ENCODE measurements around the gene ARID1B. TPM values are rescaled to one million over a fixed set of nuclear protein-coding genes. Genes with fewer than 3 reads are reported as not detected.

ARID1B gene
- total and polyA plus RNA-seq, 4 donors = 7.0 to 49.0 (median 24.2) TPM

DNA sequence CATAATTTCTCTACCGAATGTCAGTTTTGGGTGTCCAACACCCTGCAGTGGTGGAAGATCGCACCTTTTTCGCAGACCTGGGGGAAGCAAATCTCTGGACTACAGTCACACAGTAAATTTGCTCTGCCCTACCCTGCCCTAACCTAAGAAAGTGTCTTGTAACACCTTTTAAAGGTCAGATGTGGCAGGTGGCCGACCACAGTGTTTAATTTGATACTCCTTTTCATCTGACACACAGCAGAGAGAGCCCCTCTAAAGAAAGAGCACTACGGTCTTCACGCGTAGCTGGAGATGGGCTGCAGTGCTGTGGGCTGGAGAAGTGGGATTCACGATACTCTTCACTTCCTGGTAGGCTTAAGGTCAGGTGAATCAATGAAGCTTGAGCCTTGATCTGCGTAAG is 436.2 kb downstream of the ARID1B start:
- H3K27me3 ChIP-seq (ENCODE audit: control insufficient read depth in 4 of 4, insufficient read depth in 4 of 4, low read length in 3 of 4) = no peaks in the 10 kb centered on the region
- no peak overlapping the region for H3K4me3 ChIP-seq (ENCODE audit: low read depth in 1 of 3, low read length in 3 of 3)
- H3K36me3 ChIP-seq (ENCODE audit: control insufficient read depth in 4 of 4, insufficient read depth in 3 of 4, low read depth in 1 of 4, low read length in 3 of 4) = no peaks in the 10 kb centered on the region
- WGBS = 95% methylated on average over 9 of the region's 9 CpGs
- H3K9ac ChIP-seq (ENCODE audit: low read depth in 1 of 2, low read length in 2 of 2) = no peak overlapping the region
- no peaks in the 10 kb centered on the region for H3K9me3 ChIP-seq (ENCODE audit: control insufficient read depth in 4 of 4, low read length in 3 of 4)
- TF ChIP-seq EGR1 (IDR thresholded peaks at IDR 0.05; ENCODE audit: low read depth in 2 of 2) = no peak
- TF ChIP-seq, protein P1, sequence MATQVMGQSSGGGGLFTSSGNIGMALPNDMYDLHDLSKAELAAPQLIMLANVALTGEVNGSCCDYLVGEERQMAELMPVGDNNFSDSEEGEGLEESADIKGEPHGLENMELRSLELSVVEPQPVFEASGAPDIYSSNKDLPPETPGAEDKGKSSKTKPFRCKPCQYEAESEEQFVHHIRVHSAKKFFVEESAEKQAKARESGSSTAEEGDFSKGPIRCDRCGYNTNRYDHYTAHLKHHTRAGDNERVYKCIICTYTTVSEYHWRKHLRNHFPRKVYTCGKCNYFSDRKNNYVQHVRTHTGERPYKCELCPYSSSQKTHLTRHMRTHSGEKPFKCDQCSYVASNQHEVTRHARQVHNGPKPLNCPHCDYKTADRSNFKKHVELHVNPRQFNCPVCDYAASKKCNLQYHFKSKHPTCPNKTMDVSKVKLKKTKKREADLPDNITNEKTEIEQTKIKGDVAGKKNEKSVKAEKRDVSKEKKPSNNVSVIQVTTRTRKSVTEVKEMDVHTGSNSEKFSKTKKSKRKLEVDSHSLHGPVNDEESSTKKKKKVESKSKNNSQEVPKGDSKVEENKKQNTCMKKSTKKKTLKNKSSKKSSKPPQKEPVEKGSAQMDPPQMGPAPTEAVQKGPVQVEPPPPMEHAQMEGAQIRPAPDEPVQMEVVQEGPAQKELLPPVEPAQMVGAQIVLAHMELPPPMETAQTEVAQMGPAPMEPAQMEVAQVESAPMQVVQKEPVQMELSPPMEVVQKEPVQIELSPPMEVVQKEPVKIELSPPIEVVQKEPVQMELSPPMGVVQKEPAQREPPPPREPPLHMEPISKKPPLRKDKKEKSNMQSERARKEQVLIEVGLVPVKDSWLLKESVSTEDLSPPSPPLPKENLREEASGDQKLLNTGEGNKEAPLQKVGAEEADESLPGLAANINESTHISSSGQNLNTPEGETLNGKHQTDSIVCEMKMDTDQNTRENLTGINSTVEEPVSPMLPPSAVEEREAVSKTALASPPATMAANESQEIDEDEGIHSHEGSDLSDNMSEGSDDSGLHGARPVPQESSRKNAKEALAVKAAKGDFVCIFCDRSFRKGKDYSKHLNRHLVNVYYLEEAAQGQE (IDR thresholded peaks at IDR 0.05) = no peak
- no peak for TF ChIP-seq FOXA2 (IDR thresholded peaks at IDR 0.05)
- no peak for TF ChIP-seq HNF4G (IDR thresholded peaks at IDR 0.05)
- H3K4me1 ChIP-seq (ENCODE audit: control insufficient read depth in 4 of 4, insufficient read depth in 4 of 4, low read length in 3 of 4) = no peaks in the 10 kb centered on the region
- H3K27ac ChIP-seq (ENCODE audit: low read depth in 1 of 2, low read length in 2 of 2) = no peak overlapping the region
- DNase-seq (ENCODE audit: low spot score) = no peak

DNA sequence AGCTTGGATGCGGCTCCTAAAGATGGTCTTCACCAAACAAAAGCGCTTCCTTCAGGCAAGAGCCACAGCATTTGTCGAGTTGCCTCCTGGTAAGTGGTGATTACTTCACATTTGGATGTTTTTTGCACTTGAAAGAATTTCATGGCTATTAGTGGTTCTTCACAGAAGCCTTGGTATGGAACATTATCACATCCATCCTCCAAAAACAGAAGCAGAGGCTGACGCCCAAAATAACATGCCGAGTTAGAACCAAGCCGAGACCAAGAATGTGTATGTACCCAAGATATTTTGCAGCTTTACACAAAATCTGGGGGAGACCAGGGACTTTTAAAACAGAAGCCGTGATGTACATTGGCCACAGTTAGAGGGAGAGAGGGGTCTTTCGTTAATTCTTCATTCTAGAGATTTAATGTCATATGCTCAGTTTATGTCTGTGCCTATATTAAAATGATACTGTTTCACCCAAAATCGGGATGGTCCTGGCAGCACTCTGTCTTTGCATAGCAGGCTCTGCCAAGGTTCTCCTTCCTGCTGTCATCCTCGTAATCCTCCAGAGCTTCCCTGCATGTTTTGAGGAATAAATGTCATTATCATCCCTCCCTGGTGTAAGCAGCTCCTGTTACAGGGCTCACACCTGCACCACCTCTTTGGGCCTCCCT is 436.9 kb downstream of the ARID1B start:
- Histone ChIP-seq H3K36me3 (ENCODE audit: control insufficient read depth in 4 of 4, insufficient read depth in 3 of 4, low read depth in 1 of 4, low read length in 3 of 4) (no peaks in the 10 kb centered on the region), H3K9me3 (ENCODE audit: control insufficient read depth in 4 of 4, low read length in 3 of 4) (no peaks in the 10 kb centered on the region), H3K27ac (ENCODE audit: low read depth in 1 of 2, low read length in 2 of 2) (no peak overlapping the region), H3K27me3 (ENCODE audit: control insufficient read depth in 4 of 4, insufficient read depth in 4 of 4, low read length in 3 of 4) (no peaks in the 10 kb centered on the region), H3K4me3 (ENCODE audit: low read depth in 1 of 3, low read length in 3 of 3) (no peak overlapping the region), H3K4me1 (ENCODE audit: control insufficient read depth in 4 of 4, insufficient read depth in 4 of 4, low read length in 3 of 4) (no peaks in the 10 kb centered on the region), H3K9ac (ENCODE audit: low read depth in 1 of 2, low read length in 2 of 2) (no peak overlapping the region)
- DNase-seq (ENCODE audit: low spot score) = no peak
- 93% methylated on average over 10 of the region's 10 CpGs for WGBS
- TF ChIP-seq, protein P2, sequence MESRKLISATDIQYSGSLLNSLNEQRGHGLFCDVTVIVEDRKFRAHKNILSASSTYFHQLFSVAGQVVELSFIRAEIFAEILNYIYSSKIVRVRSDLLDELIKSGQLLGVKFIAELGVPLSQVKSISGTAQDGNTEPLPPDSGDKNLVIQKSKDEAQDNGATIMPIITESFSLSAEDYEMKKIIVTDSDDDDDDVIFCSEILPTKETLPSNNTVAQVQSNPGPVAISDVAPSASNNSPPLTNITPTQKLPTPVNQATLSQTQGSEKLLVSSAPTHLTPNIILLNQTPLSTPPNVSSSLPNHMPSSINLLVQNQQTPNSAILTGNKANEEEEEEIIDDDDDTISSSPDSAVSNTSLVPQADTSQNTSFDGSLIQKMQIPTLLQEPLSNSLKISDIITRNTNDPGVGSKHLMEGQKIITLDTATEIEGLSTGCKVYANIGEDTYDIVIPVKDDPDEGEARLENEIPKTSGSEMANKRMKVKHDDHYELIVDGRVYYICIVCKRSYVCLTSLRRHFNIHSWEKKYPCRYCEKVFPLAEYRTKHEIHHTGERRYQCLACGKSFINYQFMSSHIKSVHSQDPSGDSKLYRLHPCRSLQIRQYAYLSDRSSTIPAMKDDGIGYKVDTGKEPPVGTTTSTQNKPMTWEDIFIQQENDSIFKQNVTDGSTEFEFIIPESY (IDR thresholded peaks at IDR 0.05) = no peak
- no peak for TF ChIP-seq RAD21 (IDR thresholded peaks at IDR 0.05)
- TF ChIP-seq, protein P3, sequence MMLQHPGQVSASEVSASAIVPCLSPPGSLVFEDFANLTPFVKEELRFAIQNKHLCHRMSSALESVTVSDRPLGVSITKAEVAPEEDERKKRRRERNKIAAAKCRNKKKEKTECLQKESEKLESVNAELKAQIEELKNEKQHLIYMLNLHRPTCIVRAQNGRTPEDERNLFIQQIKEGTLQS (IDR thresholded peaks at IDR 0.05) = no peak
- no peak for TF ChIP-seq EGR1 (IDR thresholded peaks at IDR 0.05; ENCODE audit: low read depth in 2 of 2)
- TF ChIP-seq, protein P4, sequence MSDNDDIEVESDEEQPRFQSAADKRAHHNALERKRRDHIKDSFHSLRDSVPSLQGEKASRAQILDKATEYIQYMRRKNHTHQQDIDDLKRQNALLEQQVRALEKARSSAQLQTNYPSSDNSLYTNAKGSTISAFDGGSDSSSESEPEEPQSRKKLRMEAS (IDR thresholded peaks at IDR 0.05) = no peak
- no peak for TF ChIP-seq TAF1 (conservative IDR thresholded peaks at IDR 0.05)
- TF ChIP-seq FOXA2 (IDR thresholded peaks at IDR 0.05) = no peak
- no peak for TF ChIP-seq HNF4G (IDR thresholded peaks at IDR 0.05)
- TF ChIP-seq, protein P5, sequence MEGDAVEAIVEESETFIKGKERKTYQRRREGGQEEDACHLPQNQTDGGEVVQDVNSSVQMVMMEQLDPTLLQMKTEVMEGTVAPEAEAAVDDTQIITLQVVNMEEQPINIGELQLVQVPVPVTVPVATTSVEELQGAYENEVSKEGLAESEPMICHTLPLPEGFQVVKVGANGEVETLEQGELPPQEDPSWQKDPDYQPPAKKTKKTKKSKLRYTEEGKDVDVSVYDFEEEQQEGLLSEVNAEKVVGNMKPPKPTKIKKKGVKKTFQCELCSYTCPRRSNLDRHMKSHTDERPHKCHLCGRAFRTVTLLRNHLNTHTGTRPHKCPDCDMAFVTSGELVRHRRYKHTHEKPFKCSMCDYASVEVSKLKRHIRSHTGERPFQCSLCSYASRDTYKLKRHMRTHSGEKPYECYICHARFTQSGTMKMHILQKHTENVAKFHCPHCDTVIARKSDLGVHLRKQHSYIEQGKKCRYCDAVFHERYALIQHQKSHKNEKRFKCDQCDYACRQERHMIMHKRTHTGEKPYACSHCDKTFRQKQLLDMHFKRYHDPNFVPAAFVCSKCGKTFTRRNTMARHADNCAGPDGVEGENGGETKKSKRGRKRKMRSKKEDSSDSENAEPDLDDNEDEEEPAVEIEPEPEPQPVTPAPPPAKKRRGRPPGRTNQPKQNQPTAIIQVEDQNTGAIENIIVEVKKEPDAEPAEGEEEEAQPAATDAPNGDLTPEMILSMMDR (IDR thresholded peaks at IDR 0.05; ENCODE audit: low read depth, low read length, missing input control) = no peak
- no peak for TF ChIP-seq HNF4A (conservative IDR thresholded peaks at IDR 0.05)
- no peak for TF ChIP-seq RXRA (IDR thresholded peaks at IDR 0.05)
- no peak for TF ChIP-seq GABPA (IDR thresholded peaks at IDR 0.05 in 1 of 2, conservative IDR thresholded peaks at IDR 0.05 in 1 of 2)
- no peak for TF ChIP-seq FOXA1 (IDR thresholded peaks at IDR 0.05)
- no peak for TF ChIP-seq NR2F2 (IDR thresholded peaks at IDR 0.05)
- no peak for TF ChIP-seq JUND (IDR thresholded peaks at IDR 0.05)
- TF ChIP-seq SP1 (IDR thresholded peaks at IDR 0.05) = no peak
- no peak for TF ChIP-seq YY1 (IDR thresholded peaks at IDR 0.05)
- TF ChIP-seq, protein P1 (IDR thresholded peaks at IDR 0.05) = no peak

All from liver (tissue), 9 donors.